Measurements from ENCODE around the gene PIK3R1. TPM values are rescaled to one million over a fixed set of nuclear protein-coding genes. Genes with fewer than 3 reads are reported as not detected.

The PIK3R1 gene
- total and polyA plus RNA-seq, 10 of the 15 experiments (the other 5 are each of a cell fraction or from before 2014, with no cell fraction given), result 7.8 to 38.4 (median 15.7) TPM

DNA sequence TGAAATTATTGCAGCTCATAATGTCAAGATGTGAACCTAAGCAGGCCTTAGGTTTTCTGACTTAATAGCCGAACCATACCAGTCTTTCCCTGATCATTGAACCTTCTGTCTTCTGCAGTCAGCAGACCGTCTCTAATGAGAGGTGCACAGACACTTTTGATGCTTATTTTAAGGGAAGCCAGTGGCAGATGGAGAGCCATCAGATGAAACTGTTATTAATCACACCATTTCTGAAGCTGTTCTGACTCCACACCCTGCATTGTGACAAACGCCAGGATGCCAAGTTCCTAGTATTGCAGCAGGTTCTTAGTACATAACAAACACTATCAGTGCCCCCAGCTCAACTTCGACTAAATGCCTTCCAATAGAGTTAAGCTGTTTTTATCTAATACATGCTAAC lies 43.0 kb downstream of the PIK3R1 start:
- no peaks in the 10 kb centered on the region for H3K4me1 ChIP-seq (ENCODE audit: control insufficient read depth, insufficient read depth, low read length)
- H3K36me3 ChIP-seq (ENCODE audit: control insufficient read depth in 2 of 2, insufficient read depth in 2 of 2, low read length in 1 of 2), result no peaks in the 10 kb centered on the region; a peak in 1 of 4 replicates
- in situ Hi-C loops (cut with MboI), result no loop called here
- FAIRE-seq (no peak), ATAC-seq (no peak), DNase-seq (ENCODE audit: low read depth, low spot score) (no peak)
- no peak overlapping the region for H3K9ac ChIP-seq (ENCODE audit: control insufficient read depth, insufficient read depth, low read length)
- ChIA-PET CTCF (interaction anchor here (1.0 to 6.1 kb wide), 6 partner anchors 12 to 1012 kb away, joined by 3 to 50 read pairs (median 4); no protein-coding TSS in a partner anchor), RAD21 (ENCODE audit: unreplicated experiment) (interaction anchor here (1.0 to 2.3 kb wide), 5 partner anchors 8 to 40 kb away, joined by 3 to 11 read pairs (median 4); no protein-coding TSS in a partner anchor), POLR2A (no interaction called here), SMC1A (ENCODE audit: uncharacterized antibody, unreplicated experiment) (interaction anchor here (0.7 to 9.9 kb wide), 5 partner anchors 9 to 41 kb away, joined by 3 to 118 read pairs (median 4); no protein-coding TSS in a partner anchor)
- 55% methylated on average over 4 of the region's 4 CpGs for WGBS (ENCODE audit: insufficient coverage, insufficient replicate concordance, low lambda C conversion rate, missing lambda C conversion rate)
- H2AFZ ChIP-seq (ENCODE audit: control insufficient read depth, low read depth, low read length), result no peak overlapping the region
- no peaks in the 10 kb centered on the region for H3K9me3 ChIP-seq (replicated peaks; ENCODE audit: control insufficient read depth, insufficient read depth, low read length)
- H4K20me1 ChIP-seq (ENCODE audit: control insufficient read depth, insufficient read depth), result no peaks in the 10 kb centered on the region; the same call in 1 of the 2 replicates
- no TSS peak for BruUV-seq (replicated peaks)
- H3K27ac ChIP-seq (ENCODE audit: control insufficient read depth, insufficient read depth), result no peak overlapping the region
- no peak overlapping the region for H3K4me2 ChIP-seq (ENCODE audit: control insufficient read depth, insufficient read depth)
- intact Hi-C loops (cut with micrococcal nuclease; ENCODE audit: unreplicated experiment), result loop anchor here (10.0 kb wide), 2 partner anchors 614 to 1104 kb away; no protein-coding TSS in a partner anchor
- no peaks in the 10 kb centered on the region for H3K27me3 ChIP-seq (replicated peaks in 1 of 2; ENCODE audit: control insufficient read depth in 2 of 2, insufficient read depth in 2 of 2, low read length in 1 of 2)
- peaks cover 8% of the 10 kb centered on the region for H3K79me2 ChIP-seq (ENCODE audit: control insufficient read depth, insufficient read depth, low read length)
- TF ChIP-seq RAD21 (IDR thresholded peaks at IDR 0.05; ENCODE audit: insufficient read depth, low read depth, low read length), result no peak
- no peak for TF ChIP-seq SUZ12 (IDR thresholded peaks at IDR 0.05; ENCODE audit: unreplicated experiment)
- no peak for TF ChIP-seq YBX1 (IDR thresholded peaks at IDR 0.05)
- TF ChIP-seq, protein P1, sequence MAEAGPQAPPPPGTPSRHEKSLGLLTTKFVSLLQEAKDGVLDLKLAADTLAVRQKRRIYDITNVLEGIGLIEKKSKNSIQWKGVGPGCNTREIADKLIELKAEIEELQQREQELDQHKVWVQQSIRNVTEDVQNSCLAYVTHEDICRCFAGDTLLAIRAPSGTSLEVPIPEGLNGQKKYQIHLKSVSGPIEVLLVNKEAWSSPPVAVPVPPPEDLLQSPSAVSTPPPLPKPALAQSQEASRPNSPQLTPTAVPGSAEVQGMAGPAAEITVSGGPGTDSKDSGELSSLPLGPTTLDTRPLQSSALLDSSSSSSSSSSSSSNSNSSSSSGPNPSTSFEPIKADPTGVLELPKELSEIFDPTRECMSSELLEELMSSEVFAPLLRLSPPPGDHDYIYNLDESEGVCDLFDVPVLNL (IDR thresholded peaks at IDR 0.05; ENCODE audit: low read depth, low read length), result no peak
- TF ChIP-seq ZNF217 (IDR thresholded peaks at IDR 0.05), result no peak
- no peak overlapping the region for H3K4me3 ChIP-seq

DNA sequence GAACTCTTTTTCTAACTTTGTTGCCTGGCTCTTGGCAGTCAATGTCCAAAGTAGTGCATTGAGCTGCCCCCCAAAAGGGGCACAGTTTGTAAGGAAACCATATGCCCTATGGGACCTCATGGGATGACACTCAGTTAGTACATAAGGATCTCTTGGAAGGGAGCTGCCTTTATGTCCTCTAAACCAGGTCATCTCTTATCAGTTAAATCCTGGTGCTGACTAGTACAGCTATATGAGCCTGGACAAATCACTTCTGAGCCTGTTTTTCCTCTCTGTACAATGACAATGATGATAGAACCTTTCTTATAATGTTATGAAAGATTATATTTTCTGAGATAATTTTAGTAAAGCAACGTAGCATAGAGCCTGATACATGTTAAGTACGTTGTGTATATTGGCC lies 44.1 kb downstream of the PIK3R1 start:
- POLR2A ChIA-PET, result no interaction called here
- no peaks in the 10 kb centered on the region for H3K27me3 ChIP-seq (replicated peaks in 1 of 2; ENCODE audit: control insufficient read depth in 2 of 2, insufficient read depth in 2 of 2, low read length in 1 of 2)
- no TSS peak for BruUV-seq (replicated peaks)
- RAD21 ChIA-PET (ENCODE audit: unreplicated experiment), result interaction anchor here (0.8 to 2.3 kb wide), 2 partner anchors 9 to 941 kb away, joined by 3 to 11 read pairs; no protein-coding TSS in a partner anchor
- SMC1A ChIA-PET (ENCODE audit: uncharacterized antibody, unreplicated experiment), result interaction anchor here (0.6 to 9.9 kb wide), 3 partner anchors 11 to 1013 kb away, joined by 3 to 118 read pairs (median 4); no protein-coding TSS in a partner anchor
- peaks cover 10% of the 10 kb centered on the region for H3K79me2 ChIP-seq (ENCODE audit: control insufficient read depth, insufficient read depth, low read length)
- DNase-seq (ENCODE audit: low read depth, low spot score) (no peak), ATAC-seq (no peak), FAIRE-seq (no peak)
- H3K27ac ChIP-seq (ENCODE audit: control insufficient read depth, insufficient read depth), result no peak overlapping the region
- intact Hi-C loops (cut with micrococcal nuclease; ENCODE audit: unreplicated experiment) (loop anchor here (10.0 kb wide), 2 partner anchors 615 to 1105 kb away; no protein-coding TSS in a partner anchor), in situ Hi-C loops (cut with MboI) (no loop called here)
- 98% methylated on average over 2 of the region's 2 CpGs for WGBS (ENCODE audit: insufficient coverage, insufficient replicate concordance, low lambda C conversion rate, missing lambda C conversion rate)
- H3K9ac ChIP-seq (ENCODE audit: control insufficient read depth, insufficient read depth, low read length), result no peak overlapping the region
- no peak overlapping the region for H3K4me2 ChIP-seq (ENCODE audit: control insufficient read depth, insufficient read depth)
- H4K20me1 ChIP-seq (ENCODE audit: control insufficient read depth, insufficient read depth), result no peaks in the 10 kb centered on the region; the same call in 1 of the 2 replicates
- CTCF ChIA-PET, result interaction anchor here (1.7 to 6.1 kb wide), 3 partner anchors 11 to 1013 kb away, joined by 5 to 50 read pairs (median 6); no protein-coding TSS in a partner anchor
- H3K4me3 ChIP-seq, result no peak overlapping the region
- H2AFZ ChIP-seq (ENCODE audit: control insufficient read depth, low read depth, low read length), result no peak overlapping the region
- no peaks in the 10 kb centered on the region; the same call in 2 of the 3 replicates for H3K9me3 ChIP-seq (replicated peaks; ENCODE audit: control insufficient read depth, insufficient read depth, low read length)
- peaks cover 0 to 1% of the 10 kb centered on the region in 2 experiments; a peak in 2 of 4 replicates for H3K36me3 ChIP-seq (ENCODE audit: control insufficient read depth in 2 of 2, insufficient read depth in 2 of 2, low read length in 1 of 2)
- H3K4me1 ChIP-seq (ENCODE audit: control insufficient read depth, insufficient read depth, low read length), result no peaks in the 10 kb centered on the region
- TF ChIP-seq KDM1A (IDR thresholded peaks at IDR 0.05; ENCODE audit: borderline replicate concordance) (no peak), FOS (IDR thresholded peaks at IDR 0.05; ENCODE audit: borderline replicate concordance, extremely low read depth, insufficient read length) (no peak), IKZF2 (IDR thresholded peaks at IDR 0.05) (no peak), WRNIP1 (IDR thresholded peaks at IDR 0.05; ENCODE audit: borderline replicate concordance, low read depth, low read length) (no peak), EP300 (IDR thresholded peaks at IDR 0.05; ENCODE audit: borderline replicate concordance in 1 of 2, control insufficient read depth in 1 of 2, low read depth in 2 of 2, low read length in 2 of 2) (no peak), TBL1XR1 (IDR thresholded peaks at IDR 0.05; ENCODE audit: low read depth, low read length) (no peak), CREM (IDR thresholded peaks at IDR 0.05; ENCODE audit: low read depth) (no peak)

Data from GM12878 (cell line).